IPS-18c (cell line): ENCODE measurements around the gene FLACC1.
"Not testable (repeated sequence)": the region's sequence is repeated elsewhere in the genome, so short reads cannot be mapped to it uniquely, and the experiment has no call there.

Source experiments
- H3K4me3 ChIP-seq: 2 replicates; pipeline ENCODE4 v1.7.0; 2013; ENCODE audit warnings: low read depth, mild to moderate bottlenecking, low read length, moderate library complexity; ENCODE audit not compliant: insufficient read depth
- H3K9me3 ChIP-seq: one replicate; pipeline ENCODE4 v1.6.1; 2013; ENCODE audit warnings: mild to moderate bottlenecking, low read length, moderate library complexity; ENCODE audit not compliant: control insufficient read depth, insufficient read depth

The FLACC1 gene

DNA sequence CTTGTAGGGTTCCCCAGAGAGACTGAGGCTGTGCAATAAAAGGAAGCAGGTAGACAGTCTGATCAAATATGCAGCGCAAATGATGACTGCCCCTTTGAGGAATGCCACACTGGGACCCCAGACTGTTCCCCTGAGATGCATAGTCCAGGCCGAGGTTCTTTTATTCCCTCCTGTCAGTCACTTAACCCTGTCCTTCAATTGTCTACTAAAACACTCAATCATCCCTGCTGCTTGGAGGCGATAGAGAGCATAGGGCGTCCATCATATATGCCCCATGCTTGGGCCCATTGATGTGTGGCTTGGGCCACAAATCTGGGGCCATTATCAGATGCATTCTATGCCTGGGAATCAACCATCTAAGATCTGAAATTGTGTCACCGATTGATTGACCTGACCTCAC, 112.3 kb downstream of the FLACC1 start:
- Histone ChIP-seq H3K4me3 (no peak overlapping the region), H3K9me3 (no peaks in the 10 kb centered on the region)

DNA sequence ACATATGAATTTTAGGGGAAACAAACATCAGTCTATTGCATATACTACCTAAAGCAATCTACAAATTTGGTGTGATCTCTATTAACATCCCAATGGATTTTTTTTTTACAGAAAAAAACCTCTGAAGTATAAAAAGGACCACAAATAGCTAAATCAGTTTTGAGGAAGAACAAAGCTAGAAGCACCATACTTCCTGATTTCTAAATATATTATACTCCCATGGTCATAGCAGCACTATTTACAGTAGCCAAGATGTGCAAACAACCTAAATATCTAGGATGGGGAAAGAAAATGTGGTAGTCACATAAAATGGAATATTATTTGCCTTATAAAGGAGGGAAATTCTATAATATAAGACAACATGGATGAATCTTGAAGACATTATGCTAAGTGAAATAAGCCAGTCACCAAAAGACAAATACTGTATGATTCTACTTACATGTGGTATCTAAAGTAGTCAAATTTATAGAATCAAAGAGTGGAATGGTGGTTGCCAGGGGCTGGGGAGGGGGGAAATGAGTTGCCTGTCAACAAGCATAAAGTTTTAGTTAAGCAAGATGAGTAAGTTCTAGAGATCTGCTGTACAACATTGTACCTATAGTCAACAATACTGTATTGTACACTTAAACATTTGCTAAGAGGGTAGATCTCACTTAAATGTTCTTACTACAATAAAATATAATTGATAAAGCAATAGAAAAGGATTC, 114.4 kb downstream of the FLACC1 start:
- H3K9me3 ChIP-seq = no peaks in the 10 kb centered on the region
- no peak overlapping the region for H3K4me3 ChIP-seq

DNA sequence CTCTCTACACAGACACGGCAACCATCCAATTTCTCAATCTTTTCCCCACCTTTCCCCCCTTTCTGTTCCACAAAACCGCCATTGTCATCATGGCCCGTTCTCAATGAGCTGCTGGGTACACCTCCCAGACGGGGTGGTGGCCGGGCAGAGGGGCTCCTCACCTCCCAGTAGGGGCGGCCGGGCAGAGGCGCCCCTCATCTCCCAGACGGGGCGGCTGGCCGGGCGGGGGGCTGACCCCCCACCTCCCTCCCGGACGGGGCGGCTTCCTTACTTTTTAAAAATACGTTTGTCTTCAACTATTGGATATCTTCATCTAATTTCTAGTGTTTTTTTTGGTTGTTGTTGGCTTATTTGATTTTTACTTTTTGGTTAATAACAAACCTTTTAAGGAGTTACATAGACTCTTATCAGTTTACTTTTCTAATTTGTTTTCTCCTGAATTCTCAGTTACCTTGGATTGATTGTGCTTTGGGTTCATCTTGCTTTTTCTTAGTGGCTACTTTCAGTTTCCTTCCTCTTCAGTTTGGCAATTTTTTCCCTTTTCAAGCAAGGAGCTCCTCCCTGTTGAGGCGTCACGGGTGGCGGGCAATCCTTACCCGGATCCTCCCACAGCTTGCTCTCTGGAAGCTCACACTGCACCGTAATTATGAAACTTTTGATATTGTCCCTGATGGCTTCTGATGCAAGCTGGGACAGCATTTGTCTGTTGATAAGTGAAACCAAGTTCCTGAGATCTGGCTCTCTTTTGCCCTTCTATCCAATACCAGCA, 117.8 kb downstream of the FLACC1 start:
- not testable (repeated sequence) for H3K4me3 ChIP-seq, H3K9me3 ChIP-seq
